Osteoblast (primary cell): ENCODE measurements around the gene TRHDE. TPM values are rescaled to one million over a fixed set of nuclear protein-coding genes. Genes with fewer than 3 reads are reported as not detected.

Source experiments
- DNase-seq: peaks from one replicate; pipeline ENCODE4 v3.0.0; 2011; ENCODE audit warnings: low spot score, mixed read lengths; ENCODE audit not compliant: insufficient read length; ENCODE audit errors: missing footprints
- H2AFZ ChIP-seq: 2 replicates; pipeline ENCODE4 v1.6.0; 2011; ENCODE audit warnings: mild to moderate bottlenecking, low read length
- H3K27ac ChIP-seq: 2 replicates; pipeline ENCODE4 v1.5.1; 2011; ENCODE audit warnings: mild to moderate bottlenecking, low read depth, low read length, moderate library complexity
- H3K27me3 ChIP-seq: 2 replicates; pipeline ENCODE4 v1.6.0; 2012; ENCODE audit warnings: mild to moderate bottlenecking, control low read depth, inconsistent platforms, low read length, moderate library complexity; ENCODE audit not compliant: insufficient read depth
- H3K36me3 ChIP-seq: 2 replicates; pipeline ENCODE4 v1.5.1; 2011; ENCODE audit warnings: mild to moderate bottlenecking, low read length, control low read depth, moderate library complexity; ENCODE audit not compliant: insufficient read depth
- H3K4me1 ChIP-seq: 2 replicates; pipeline ENCODE4 v1.5.1; 2011; ENCODE audit warnings: mild to moderate bottlenecking, low read length, control low read depth, moderate library complexity; ENCODE audit not compliant: insufficient read depth
- H3K4me2 ChIP-seq: 2 replicates; pipeline ENCODE4 v1.6.0; 2011; ENCODE audit warnings: mild to moderate bottlenecking, low read length; ENCODE audit not compliant: insufficient read depth
- H3K4me3 ChIP-seq: fragments of 200-600 bp; sonication (generic); 3 replicates; pipeline ENCODE4 v1.5.1; 2012; ENCODE audit warnings: mild to moderate bottlenecking, low read length, inconsistent platforms; ENCODE audit not compliant: insufficient read depth
- H3K79me2 ChIP-seq: 2 replicates; pipeline ENCODE4 v1.6.0; 2012; ENCODE audit warnings: mild to moderate bottlenecking, low read length, control low read depth, inconsistent platforms; ENCODE audit not compliant: insufficient read depth
- H3K9me3 ChIP-seq: 2 replicates; pipeline ENCODE4 v1.5.1; 2011; ENCODE audit warnings: low read depth, low read length, control low read depth
- H4K20me1 ChIP-seq: 2 replicates; pipeline ENCODE4 v1.6.0; 2012; ENCODE audit warnings: mild to moderate bottlenecking, low read length, control low read depth; ENCODE audit not compliant: insufficient read depth
- CTCF ChIP-seq: IDR thresholded peaks from 2 replicates; pipeline ENCODE4 v1.5.1; 2011; ENCODE audit warnings: mild to moderate bottlenecking, low read depth, low read length, moderate library complexity; ENCODE audit errors: extremely low read depth
- total RNA-seq: library from RNA; depleted of rRNA; stranded (reverse); fragments of >200 nt; gene quantifications from 2 replicates; pipeline ENCODE4 v1.2.3, GENCODE V29; 2012

The TRHDE gene
- total RNA-seq, 1 donor: under 0.01 TPM

- no peak overlapping the region for H3K4me3 ChIP-seq
- TF ChIP-seq CTCF: no peak
- H3K4me1 ChIP-seq: no peaks in the 10 kb centered on the region
- H4K20me1 ChIP-seq: no peaks in the 10 kb centered on the region
- no peaks in the 10 kb centered on the region for H3K27me3 ChIP-seq
- DNase-seq: no peak
- no peak overlapping the region for H3K4me2 ChIP-seq
- no peak overlapping the region for H3K27ac ChIP-seq
- H2AFZ ChIP-seq: no peak overlapping the region
- H3K79me2 ChIP-seq: no peaks in the 10 kb centered on the region
- no peaks in the 10 kb centered on the region for H3K9me3 ChIP-seq
- no peaks in the 10 kb centered on the region for H3K36me3 ChIP-seq
Observed at GRCh38 chr12:72522411-72522810, 250.2 kb downstream of the TRHDE start.

- Histone ChIP-seq H4K20me1 (no peaks in the 10 kb centered on the region), H3K27ac (no peak overlapping the region), H3K4me2 (no peak overlapping the region), H2AFZ (no peak overlapping the region), H3K9me3 (no peaks in the 10 kb centered on the region), H3K27me3 (no peaks in the 10 kb centered on the region), H3K79me2 (no peaks in the 10 kb centered on the region), H3K4me3 (no peak overlapping the region), H3K36me3 (no peaks in the 10 kb centered on the region), H3K4me1 (no peaks in the 10 kb centered on the region)
- no peak for DNase-seq
- no peak for TF ChIP-seq CTCF
Observed at GRCh38 chr12:72523754-72524153, 251.6 kb downstream of the TRHDE start.

- H3K4me2 ChIP-seq: no peak overlapping the region
- H3K4me3 ChIP-seq: no peak overlapping the region
- H4K20me1 ChIP-seq: no peaks in the 10 kb centered on the region
- no peaks in the 10 kb centered on the region for H3K9me3 ChIP-seq
- DNase-seq: no peak
- no peak for TF ChIP-seq CTCF
- no peaks in the 10 kb centered on the region for H3K4me1 ChIP-seq
- H3K79me2 ChIP-seq: no peaks in the 10 kb centered on the region
- H3K27ac ChIP-seq: no peak overlapping the region
- no peaks in the 10 kb centered on the region for H3K36me3 ChIP-seq
- no peaks in the 10 kb centered on the region for H3K27me3 ChIP-seq
- H2AFZ ChIP-seq: no peak overlapping the region
Observed at GRCh38 chr12:72535212-72535990, 263.2 kb downstream of the TRHDE start.

GRCh38 chr12:72540811-72541210, 268.6 kb downstream of the TRHDE start:
- no peak for DNase-seq
- H3K27ac ChIP-seq: no peak overlapping the region
- no peak for TF ChIP-seq CTCF

More at GRCh38 chr12:72540811-72541210, 268.6 kb downstream of the TRHDE start:
- Histone ChIP-seq H2AFZ (no peak overlapping the region), H3K79me2 (no peaks in the 10 kb centered on the region), H3K4me3 (no peak overlapping the region), H3K9me3 (no peaks in the 10 kb centered on the region), H3K4me2 (no peak overlapping the region), H3K36me3 (no peaks in the 10 kb centered on the region), H4K20me1 (no peaks in the 10 kb centered on the region), H3K27me3 (no peaks in the 10 kb centered on the region), H3K4me1 (no peaks in the 10 kb centered on the region)
